ENCODE measurements around the gene ACAD8. TPM values are rescaled to one million over a fixed set of nuclear protein-coding genes. Genes with fewer than 3 reads are reported as not detected.
A peak's percentile ranks its signal among the peaks of the same experiment; 100 is the strongest.

The ACAD8 gene
- total RNA-seq, 2 donors from 2014 or later = 17.9 to 35.3 TPM

DNA sequence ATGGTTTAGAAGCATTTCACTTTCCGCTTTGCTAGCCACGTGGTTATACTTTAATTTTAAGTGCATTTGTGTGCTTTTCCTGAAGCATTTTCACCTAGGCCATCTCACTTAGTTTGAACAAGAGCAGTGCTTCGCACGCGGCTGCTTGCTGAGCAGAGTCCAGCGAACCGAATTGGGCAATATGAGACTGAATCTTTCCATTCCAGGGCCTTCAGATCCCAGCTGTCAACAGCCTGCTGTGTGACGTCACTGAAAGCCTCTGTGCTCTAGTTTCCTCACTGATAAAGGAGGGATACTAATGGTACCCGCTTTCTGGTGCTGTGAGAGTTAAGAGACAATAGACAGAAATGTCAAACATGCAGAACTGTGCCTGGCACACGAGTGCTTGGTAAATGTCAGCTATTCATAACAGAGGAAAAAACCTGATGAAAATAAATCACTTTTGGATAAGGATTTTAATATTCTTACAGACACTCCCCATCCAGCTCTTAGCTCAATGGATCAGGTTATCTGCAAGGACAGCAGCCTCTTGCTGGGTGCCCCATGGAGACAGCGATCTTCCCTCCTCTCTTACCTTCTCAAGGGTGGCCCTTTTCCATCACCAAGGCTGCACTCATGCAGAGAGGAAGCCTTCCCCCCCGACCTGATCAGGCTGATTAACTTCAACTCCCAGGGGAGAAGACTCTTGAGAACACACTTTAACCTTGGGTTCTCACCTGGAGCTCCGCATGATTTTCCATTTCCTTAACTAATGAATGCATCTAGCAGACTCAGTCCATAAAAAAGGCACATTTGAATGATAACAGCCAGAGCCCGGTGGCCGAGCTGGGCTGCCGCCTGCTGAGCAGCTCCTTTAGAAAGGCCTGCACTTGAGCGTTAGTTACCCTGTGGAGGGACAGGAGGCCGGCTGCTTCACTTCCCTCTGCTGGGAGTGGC, 19.3 kb downstream of the ACAD8 start:
- Histone ChIP-seq H3K4me3 (no peak overlapping the region), H3K27me3 (replicated peaks; ENCODE audit: insufficient read depth) (peaks cover 7% of the 10 kb centered on the region), H3K9me3 (no peaks in the 10 kb centered on the region), H3K27ac (no peak overlapping the region), H3K4me1 (ENCODE audit: control insufficient read depth in 1 of 2, low read depth in 2 of 2) (peaks cover 6 to 20% of the 10 kb centered on the region in 2 donors), H3K36me3 (no peaks in the 10 kb centered on the region)
- DNase-seq (ENCODE audit: low spot score) (no peak), ATAC-seq (ENCODE audit: insufficient number of reproducible peaks, low FRiP score, low read depth) (no peak)
- TF ChIP-seq, protein P1, sequence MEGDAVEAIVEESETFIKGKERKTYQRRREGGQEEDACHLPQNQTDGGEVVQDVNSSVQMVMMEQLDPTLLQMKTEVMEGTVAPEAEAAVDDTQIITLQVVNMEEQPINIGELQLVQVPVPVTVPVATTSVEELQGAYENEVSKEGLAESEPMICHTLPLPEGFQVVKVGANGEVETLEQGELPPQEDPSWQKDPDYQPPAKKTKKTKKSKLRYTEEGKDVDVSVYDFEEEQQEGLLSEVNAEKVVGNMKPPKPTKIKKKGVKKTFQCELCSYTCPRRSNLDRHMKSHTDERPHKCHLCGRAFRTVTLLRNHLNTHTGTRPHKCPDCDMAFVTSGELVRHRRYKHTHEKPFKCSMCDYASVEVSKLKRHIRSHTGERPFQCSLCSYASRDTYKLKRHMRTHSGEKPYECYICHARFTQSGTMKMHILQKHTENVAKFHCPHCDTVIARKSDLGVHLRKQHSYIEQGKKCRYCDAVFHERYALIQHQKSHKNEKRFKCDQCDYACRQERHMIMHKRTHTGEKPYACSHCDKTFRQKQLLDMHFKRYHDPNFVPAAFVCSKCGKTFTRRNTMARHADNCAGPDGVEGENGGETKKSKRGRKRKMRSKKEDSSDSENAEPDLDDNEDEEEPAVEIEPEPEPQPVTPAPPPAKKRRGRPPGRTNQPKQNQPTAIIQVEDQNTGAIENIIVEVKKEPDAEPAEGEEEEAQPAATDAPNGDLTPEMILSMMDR (IDR thresholded peaks at IDR 0.05) = no peak

DNA sequence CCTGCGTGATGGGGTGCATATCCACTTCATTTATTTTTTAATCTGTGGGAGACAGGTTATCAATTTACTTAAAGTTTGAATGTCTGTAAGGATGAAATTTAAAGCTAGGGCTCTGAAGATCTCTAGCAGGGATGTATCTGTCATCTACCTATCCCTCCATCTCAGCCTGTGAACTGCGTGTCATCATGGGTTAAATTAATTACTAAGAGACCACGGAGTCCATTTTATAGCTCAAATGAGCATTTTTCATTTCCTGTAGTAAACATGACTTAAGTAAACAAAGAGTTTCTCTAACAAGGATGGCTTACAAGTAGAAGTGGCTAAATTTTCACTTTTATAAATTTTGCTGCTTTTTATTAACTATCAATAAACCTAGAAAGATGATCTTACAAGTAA, 19.9 kb downstream of the ACAD8 start:
- H3K27me3 ChIP-seq (replicated peaks; ENCODE audit: insufficient read depth) = peaks cover 7% of the 10 kb centered on the region
- H3K27ac ChIP-seq = no peak overlapping the region
- no peaks in the 10 kb centered on the region for H3K36me3 ChIP-seq
- H3K4me1 ChIP-seq (ENCODE audit: control insufficient read depth in 1 of 2, low read depth in 2 of 2) = peaks cover 6 to 20% of the 10 kb centered on the region in 2 donors
- TF ChIP-seq, protein P1 (IDR thresholded peaks at IDR 0.05) = no peak
- DNase-seq (ENCODE audit: low spot score) (no peak), ATAC-seq (ENCODE audit: insufficient number of reproducible peaks, low FRiP score, low read depth) (no peak)
- H3K4me3 ChIP-seq = no peak overlapping the region
- no peaks in the 10 kb centered on the region for H3K9me3 ChIP-seq

DNA sequence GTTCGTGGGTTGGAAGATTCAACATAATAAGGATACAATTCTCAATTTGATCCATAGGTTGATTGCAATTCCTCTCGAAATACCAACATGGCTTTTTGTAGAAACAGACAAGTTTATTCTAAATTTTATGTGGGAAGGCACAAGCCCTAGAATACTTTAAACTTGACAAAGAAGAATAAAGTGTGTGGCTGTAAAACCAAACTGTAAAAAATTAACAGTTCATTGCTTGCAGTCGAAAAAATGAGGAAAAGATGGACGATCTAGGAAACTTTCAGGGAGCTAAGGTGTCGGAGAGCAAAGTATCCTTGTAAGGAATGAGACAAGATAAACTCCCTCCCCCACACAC, 21.8 kb downstream of the ACAD8 start:
- Histone ChIP-seq H3K4me1 (ENCODE audit: control insufficient read depth in 1 of 2, low read depth in 2 of 2) (peaks cover 6 to 20% of the 10 kb centered on the region in 2 donors), H3K27ac (no peak overlapping the region), H3K4me3 (no peak overlapping the region), H3K27me3 (replicated peaks; ENCODE audit: insufficient read depth) (peaks cover 7% of the 10 kb centered on the region), H3K9me3 (no peaks in the 10 kb centered on the region), H3K36me3 (no peaks in the 10 kb centered on the region)
- no peak for ATAC-seq (ENCODE audit: insufficient number of reproducible peaks, low FRiP score, low read depth)
- TF ChIP-seq, protein P1 (IDR thresholded peaks at IDR 0.05) = no peak
- no peak for DNase-seq (ENCODE audit: low spot score)

DNA sequence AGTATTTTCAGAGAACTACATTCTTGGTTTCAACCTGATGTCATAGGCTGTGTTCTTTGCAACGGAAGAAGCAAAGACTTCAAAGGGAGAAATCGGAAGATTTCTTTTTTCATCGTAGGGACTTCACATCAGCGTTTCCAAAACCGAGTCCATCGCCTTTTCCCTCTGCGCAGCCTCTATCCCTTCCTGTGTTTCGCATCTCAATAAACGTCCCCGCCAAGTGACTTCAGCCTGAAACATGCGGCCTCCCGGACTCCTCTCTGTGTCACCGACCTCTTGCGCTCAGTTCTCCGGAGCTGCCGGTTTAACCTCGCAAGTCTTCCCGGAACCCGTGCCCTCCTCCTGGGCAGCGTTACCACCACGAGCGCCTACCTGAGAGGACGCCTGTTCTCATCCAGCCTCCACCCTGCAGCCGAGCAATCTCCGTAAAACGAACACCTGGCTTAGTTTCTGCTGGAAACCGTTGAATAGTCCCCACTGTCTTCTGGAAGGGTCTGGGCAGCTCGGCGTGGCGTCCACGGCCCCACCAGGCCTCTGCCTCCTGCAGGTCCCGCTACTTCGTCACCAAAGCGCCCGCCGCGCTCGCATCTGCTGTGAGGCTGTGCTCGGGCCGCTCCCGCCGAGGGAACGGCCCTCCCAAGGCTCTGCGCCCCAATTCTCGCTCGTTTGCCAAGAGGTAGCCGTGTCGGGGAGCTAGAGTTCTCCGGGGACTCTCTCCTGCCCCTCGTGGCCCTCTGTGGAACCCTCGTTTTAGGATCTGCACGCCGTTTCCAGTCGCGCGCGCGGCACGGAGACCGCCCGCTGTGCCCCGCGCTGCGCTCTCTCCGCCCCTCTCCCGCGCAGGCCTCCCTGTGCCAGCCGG, 22.4 kb downstream of the ACAD8 start, which contains the start of gene GLB1L3:
TSS of gene GLB1L3 (plus strand) at position 846 of the 862 bp plus-strand sequence. CDS start 362 bp downstream, outside the sequence.
- Histone ChIP-seq H3K9me3 (no peaks in the 10 kb centered on the region), H3K27ac (no peak within 1 kb of the TSS), H3K36me3 (no peaks in the 10 kb centered on the region), H3K4me1 (ENCODE audit: control insufficient read depth in 1 of 2, low read depth in 2 of 2) (peaks cover 6 to 20% of the 10 kb centered on the region in 2 donors), H3K4me3 (peak within 1 kb of the TSS; percentile 61), H3K27me3 (replicated peaks; ENCODE audit: insufficient read depth) (peaks cover 7% of the 10 kb centered on the region)
- TF ChIP-seq, protein P1 (IDR thresholded peaks at IDR 0.05) = no peak
- ATAC-seq (ENCODE audit: insufficient number of reproducible peaks, low FRiP score, low read depth) (no peak), DNase-seq (ENCODE audit: low spot score) (no peak)
